Measurements from ENCODE around the gene NKTR. TPM values are rescaled to one million over a fixed set of nuclear protein-coding genes. Genes with fewer than 3 reads are reported as not detected.

Gene NKTR
- polyA plus RNA-seq, 1 donor (not counting 4 experiments of a cell fraction or from before 2014, with no cell fraction given) = 38.6 TPM

- Histone ChIP-seq H3K27ac (ENCODE audit: control insufficient read depth, insufficient read depth, low read length) (no peak overlapping the region), H2AFZ (ENCODE audit: control insufficient read depth, low read length) (no peak overlapping the region), H3K4me1 (ENCODE audit: control insufficient read depth, extremely low read depth, insufficient read depth, low read length) (no peaks in the 10 kb centered on the region), H3K4me2 (ENCODE audit: control insufficient read depth, extremely low read depth, insufficient read depth, low read depth, low read length) (no peak overlapping the region), H3K9me3 (ENCODE audit: control insufficient read depth, low read depth, low read length) (peaks cover 3% of the 10 kb centered on the region), H3K79me2 (ENCODE audit: control insufficient read depth, insufficient read depth, low read length) (no peaks in the 10 kb centered on the region), H4K20me1 (ENCODE audit: control insufficient read depth, extremely low read depth, insufficient read depth, low read length) (no peaks in the 10 kb centered on the region), H3K36me3 (ENCODE audit: control insufficient read depth in 2 of 2, extremely low read depth in 1 of 2, insufficient read depth in 2 of 2, low read length in 2 of 2) (no peaks in the 10 kb centered on the region), H3K27me3 (ENCODE audit: control insufficient read depth, extremely low read depth, insufficient read depth, low read length) (no peaks in the 10 kb centered on the region), H3K4me3 (ENCODE audit: control insufficient read depth in 2 of 3, extremely low read depth in 1 of 3, insufficient read depth in 2 of 3, low read depth in 1 of 3, low read length in 3 of 3) (no peak overlapping the region), H3K9me1 (ENCODE audit: control insufficient read depth, extremely low read depth, insufficient read depth, low read length) (no peaks in the 10 kb centered on the region), H3K9ac (ENCODE audit: control insufficient read depth, extremely low read depth, insufficient read depth, low read length) (no peak overlapping the region)
- dilution Hi-C loops (cut with MboI; ENCODE audit: extremely low pct_ligation_motif_present, low sequenced_read_pairs) = no loop called here
- DNase-seq (ENCODE audit: low read depth, low spot score) (no peak), FAIRE-seq (no peak)
- TF ChIP-seq, protein P1, sequence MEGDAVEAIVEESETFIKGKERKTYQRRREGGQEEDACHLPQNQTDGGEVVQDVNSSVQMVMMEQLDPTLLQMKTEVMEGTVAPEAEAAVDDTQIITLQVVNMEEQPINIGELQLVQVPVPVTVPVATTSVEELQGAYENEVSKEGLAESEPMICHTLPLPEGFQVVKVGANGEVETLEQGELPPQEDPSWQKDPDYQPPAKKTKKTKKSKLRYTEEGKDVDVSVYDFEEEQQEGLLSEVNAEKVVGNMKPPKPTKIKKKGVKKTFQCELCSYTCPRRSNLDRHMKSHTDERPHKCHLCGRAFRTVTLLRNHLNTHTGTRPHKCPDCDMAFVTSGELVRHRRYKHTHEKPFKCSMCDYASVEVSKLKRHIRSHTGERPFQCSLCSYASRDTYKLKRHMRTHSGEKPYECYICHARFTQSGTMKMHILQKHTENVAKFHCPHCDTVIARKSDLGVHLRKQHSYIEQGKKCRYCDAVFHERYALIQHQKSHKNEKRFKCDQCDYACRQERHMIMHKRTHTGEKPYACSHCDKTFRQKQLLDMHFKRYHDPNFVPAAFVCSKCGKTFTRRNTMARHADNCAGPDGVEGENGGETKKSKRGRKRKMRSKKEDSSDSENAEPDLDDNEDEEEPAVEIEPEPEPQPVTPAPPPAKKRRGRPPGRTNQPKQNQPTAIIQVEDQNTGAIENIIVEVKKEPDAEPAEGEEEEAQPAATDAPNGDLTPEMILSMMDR (optimal IDR thresholded peaks at IDR 0.05 in 1 of 3, IDR thresholded peaks at IDR 0.05 in 1 of 3, conservative IDR thresholded peaks at IDR 0.05 in 1 of 3; ENCODE audit: extremely low read depth in 1 of 3, insufficient read depth in 2 of 3, low read length in 3 of 3) = no peak
- TF ChIP-seq EZH2 (IDR thresholded peaks at IDR 0.05; ENCODE audit: low read length) = no peak
Observed at GRCh38 chr3:42673082-42673481, 72.6 kb downstream of the NKTR start.

DNA sequence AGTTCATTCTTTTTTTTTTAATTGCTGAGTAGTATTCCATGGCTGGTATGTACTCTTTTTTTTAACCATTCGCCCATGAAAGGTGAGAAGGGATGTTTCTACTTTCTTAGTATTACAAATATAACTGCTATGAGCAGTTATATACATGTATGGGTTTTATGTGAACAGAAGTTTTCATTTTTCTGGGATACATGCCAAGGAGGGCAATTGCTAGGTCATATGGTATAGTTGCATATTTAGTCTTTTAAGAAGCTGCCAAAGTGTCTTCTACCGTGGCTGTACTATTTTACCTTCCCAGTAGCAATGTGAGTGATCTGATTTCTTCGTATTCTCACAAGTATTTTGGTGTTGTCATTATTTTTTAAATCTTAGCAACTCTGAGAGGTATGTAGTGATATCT lies 73.7 kb downstream of the NKTR start:
- TF ChIP-seq, protein P1 (optimal IDR thresholded peaks at IDR 0.05 in 1 of 3, IDR thresholded peaks at IDR 0.05 in 1 of 3, conservative IDR thresholded peaks at IDR 0.05 in 1 of 3; ENCODE audit: extremely low read depth in 1 of 3, insufficient read depth in 2 of 3, low read length in 3 of 3) = no peak
- no peak for TF ChIP-seq EZH2 (IDR thresholded peaks at IDR 0.05; ENCODE audit: low read length)

More for the DNA sequence above, 73.7 kb downstream of the NKTR start:
- peaks cover 3% of the 10 kb centered on the region for H3K9me3 ChIP-seq (ENCODE audit: control insufficient read depth, low read depth, low read length)
- no peaks in the 10 kb centered on the region for H3K36me3 ChIP-seq (ENCODE audit: control insufficient read depth in 2 of 2, extremely low read depth in 1 of 2, insufficient read depth in 2 of 2, low read length in 2 of 2)
- no peaks in the 10 kb centered on the region for H3K79me2 ChIP-seq (ENCODE audit: control insufficient read depth, insufficient read depth, low read length)
- H3K27me3 ChIP-seq (ENCODE audit: control insufficient read depth, extremely low read depth, insufficient read depth, low read length) = no peaks in the 10 kb centered on the region
- H3K9me1 ChIP-seq (ENCODE audit: control insufficient read depth, extremely low read depth, insufficient read depth, low read length) = no peaks in the 10 kb centered on the region
- no peaks in the 10 kb centered on the region for H3K4me1 ChIP-seq (ENCODE audit: control insufficient read depth, extremely low read depth, insufficient read depth, low read length)
- FAIRE-seq = no peak
- no peak overlapping the region for H2AFZ ChIP-seq (ENCODE audit: control insufficient read depth, low read length)
- dilution Hi-C loops (cut with MboI; ENCODE audit: extremely low pct_ligation_motif_present, low sequenced_read_pairs) = no loop called here
- DNase-seq (ENCODE audit: low read depth, low spot score) = no peak
- no peak overlapping the region for H3K4me2 ChIP-seq (ENCODE audit: control insufficient read depth, extremely low read depth, insufficient read depth, low read depth, low read length)
- H3K9ac ChIP-seq (ENCODE audit: control insufficient read depth, extremely low read depth, insufficient read depth, low read length) = no peak overlapping the region
- no peaks in the 10 kb centered on the region for H4K20me1 ChIP-seq (ENCODE audit: control insufficient read depth, extremely low read depth, insufficient read depth, low read length)
- no peak overlapping the region for H3K27ac ChIP-seq (ENCODE audit: control insufficient read depth, insufficient read depth, low read length)
- H3K4me3 ChIP-seq (ENCODE audit: control insufficient read depth in 2 of 3, extremely low read depth in 1 of 3, insufficient read depth in 2 of 3, low read depth in 1 of 3, low read length in 3 of 3) = no peak overlapping the region

Data from keratinocyte (primary cell).